Middle frontal gyrus (tissue), 1 donor: ENCODE measurements around the gene TMEM91.

ENCODE experiments used
- DNase-seq: peaks from one replicate; pipeline ENCODE4 v3.0.0-alpha.2; 2015; ENCODE audit warnings: low spot score; ENCODE audit errors: extremely low spot score

The TMEM91 gene

DNA sequence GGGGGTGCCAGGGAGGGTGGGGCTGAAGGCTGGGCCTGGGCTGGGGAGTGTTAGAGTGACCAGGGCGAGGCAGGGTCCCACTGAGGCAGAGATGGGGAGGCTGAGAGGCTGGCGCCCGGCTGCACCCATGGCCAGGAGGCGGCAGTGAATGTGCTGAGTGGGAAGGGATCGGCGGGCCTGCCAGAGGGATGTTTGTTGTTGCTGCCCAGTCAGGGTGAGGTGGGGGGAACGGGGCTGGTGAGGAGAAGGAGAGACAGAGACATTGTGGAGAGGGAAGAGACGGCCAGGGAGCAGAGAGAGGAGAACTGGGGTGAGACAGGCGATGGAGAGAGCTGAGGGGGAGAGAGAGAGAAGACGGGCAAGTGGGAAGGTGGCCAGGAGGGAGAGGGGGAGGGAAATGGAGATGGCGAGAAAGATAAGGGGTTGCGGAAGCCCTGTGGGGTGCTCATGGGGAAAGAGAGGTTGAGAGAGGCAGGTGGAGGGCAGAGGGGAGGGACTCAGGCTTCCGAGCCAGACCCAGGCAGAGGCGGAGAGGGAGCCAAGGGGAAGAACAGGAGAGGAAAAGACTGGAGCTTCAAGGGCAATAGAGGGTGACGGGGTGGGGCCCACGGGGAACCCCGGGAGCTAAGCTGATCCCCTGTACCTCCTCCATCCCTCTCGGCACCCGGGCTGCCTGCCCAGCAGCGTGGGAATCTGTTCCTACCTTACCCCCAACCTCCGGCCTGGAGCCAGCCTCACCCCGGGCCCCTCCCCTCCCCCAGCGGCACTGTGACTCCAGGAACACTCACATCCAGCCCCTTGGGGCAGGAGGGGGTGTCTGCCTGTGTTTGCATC, 51.5 kb downstream of the TMEM91 start:
- no peak for DNase-seq

DNA sequence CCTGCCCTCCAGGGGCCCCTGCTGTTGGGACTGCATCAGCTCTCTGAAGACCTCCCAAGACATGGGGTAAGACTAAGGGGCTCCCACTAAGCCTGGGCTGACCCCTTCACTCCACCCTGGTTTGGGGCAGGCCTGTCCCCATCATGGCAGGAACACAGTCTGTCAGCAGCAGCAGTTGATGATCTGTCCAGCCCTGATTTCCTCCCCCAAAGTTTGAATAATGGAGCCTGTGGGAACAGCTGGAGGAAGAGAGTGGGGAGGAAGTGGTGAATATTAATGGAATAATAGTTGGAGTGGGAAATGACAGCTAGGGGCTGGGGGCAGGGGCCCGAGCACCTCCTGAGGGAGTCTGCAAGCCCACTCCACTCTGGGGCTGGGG, 52.1 kb downstream of the TMEM91 start:
- DNase-seq: no peak

DNA sequence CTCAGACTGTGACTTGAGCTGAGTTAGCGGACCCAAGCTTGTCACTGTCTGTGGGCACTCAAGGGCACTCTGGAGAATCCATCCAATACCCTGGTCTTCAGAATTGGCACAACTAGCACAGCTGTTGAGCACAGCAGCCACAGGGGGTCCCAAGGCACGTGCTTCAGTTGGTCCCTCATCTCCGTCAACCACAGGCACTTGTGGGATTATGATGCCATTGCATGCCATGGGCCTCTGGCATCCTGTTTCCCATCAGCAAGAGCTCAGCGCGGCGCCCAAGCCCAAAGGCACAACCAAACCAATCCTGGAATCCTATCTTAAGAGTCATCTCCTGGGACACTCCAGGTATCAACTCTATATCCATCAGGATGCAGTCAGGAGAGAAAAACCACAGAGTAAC, 54.6 kb downstream of the TMEM91 start:
- DNase-seq: no peak

DNA sequence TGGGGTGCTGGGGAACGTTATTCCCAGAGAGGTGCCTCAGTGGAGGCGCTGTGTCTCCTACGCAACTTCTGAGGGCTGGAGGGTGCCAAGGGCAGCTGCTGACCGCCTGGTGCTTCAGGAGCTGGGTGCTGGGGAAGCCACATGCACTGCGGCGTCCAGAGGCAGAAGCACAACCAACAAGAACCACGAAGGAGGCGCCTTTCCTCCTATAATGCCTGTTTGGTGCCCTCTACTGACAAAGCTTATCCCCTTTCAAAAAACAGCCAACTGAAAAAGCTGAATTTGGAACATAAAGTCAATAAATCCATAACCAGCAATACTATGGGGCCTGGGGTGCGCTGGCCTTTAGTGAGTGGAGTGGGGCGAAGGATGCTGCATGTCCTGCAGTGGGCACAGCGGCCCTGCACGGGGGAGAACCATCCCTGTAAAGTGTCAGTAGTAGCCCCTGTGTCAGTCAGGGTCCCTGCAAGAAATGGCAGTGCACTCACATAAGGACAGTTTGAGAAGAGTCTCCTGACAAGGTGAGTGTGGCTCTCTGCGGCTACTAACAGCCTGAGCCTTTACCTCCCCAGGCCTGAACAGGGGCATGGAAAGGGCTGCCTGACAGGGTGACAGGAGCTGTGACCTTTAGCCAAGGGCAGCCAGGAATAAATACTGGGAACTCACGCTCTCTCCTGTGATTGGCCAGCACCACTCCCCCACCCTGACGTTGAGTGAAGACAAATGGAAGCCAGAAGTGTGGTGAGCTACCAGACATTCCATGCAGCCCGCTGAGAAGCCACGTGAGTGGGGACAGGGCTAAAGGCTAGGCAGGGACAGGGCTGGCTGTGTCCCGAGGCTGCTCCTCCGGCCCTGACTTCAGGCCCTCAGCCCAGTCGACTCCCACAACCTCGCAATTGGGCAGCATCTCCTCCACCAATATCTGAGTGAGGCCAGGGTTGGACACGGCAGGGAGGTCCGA, 55.4 kb downstream of the TMEM91 start:
- DNase-seq: no peak

DNA sequence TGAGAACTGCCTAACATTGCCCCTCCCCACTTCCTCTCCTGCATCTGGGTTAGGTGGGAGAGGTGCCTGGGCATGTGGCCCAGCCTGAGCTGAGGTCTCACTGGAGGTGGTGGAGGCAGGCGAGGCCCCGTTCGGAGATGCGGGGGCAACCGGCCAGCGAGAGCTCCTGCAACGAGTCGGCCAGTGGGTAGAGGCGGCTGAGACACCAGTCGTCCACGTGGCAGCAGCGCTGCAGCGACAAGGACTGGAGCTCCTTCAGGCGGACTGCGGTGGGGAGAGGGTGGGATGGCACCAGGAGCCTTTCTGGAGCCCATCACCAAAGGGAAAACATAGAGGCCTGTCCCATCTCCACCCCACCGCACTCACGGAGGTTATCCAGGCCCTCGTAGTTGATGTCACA, 56.8 kb downstream of the TMEM91 start:
- no peak for DNase-seq
